HL-60 (cell line): ENCODE results near the gene PRR7.
A peak's percentile ranks its signal among the peaks of the same experiment; 100 is the strongest.

ENCODE experiments used
- DNase-seq, 2 experiments: peaks; one replicate each; pipeline ENCODE4 v3.0.0-alpha.2; 2010 to 2020; ENCODE audit warnings: low read depth in 1 of 2, low spot score in 1 of 2
- H3K27ac ChIP-seq: fragments of 250-450 bp; sonication (Bioruptor Pico); replicated peaks from 2 replicates; pipeline ENCODE4 v1.5.1; 2020; ENCODE audit warnings: mild to moderate bottlenecking, moderate library complexity
- H3K27me3 ChIP-seq: fragments of 250-450 bp; sonication (Bioruptor Pico); 2 replicates; pipeline ENCODE4 v1.5.1; 2021; ENCODE audit warnings: mild to moderate bottlenecking, moderate library complexity; ENCODE audit not compliant: insufficient read depth, poor library complexity, severe bottlenecking
- H3K4me3 ChIP-seq: replicated peaks from 2 replicates; pipeline ENCODE4 v1.5.1; 2011; ENCODE audit warnings: mild to moderate bottlenecking, control low read depth, low read length; ENCODE audit not compliant: insufficient read depth
- CTCF ChIP-seq: IDR thresholded peaks from one replicate; pipeline ENCODE4 v1.5.1; 2011; ENCODE audit warnings: low read length, control low read depth, inconsistent platforms; ENCODE audit not compliant: insufficient read depth
- GABPA ChIP-seq: IDR thresholded peaks from 2 replicates; pipeline ENCODE4 v1.6.1; 2012; ENCODE audit warnings: low read depth
- POLR2AphosphoS5 ChIP-seq: IDR thresholded peaks from 2 replicates; pipeline ENCODE4 v1.6.1; 2012; ENCODE audit warnings: low read depth
- REST ChIP-seq: IDR thresholded peaks from 2 replicates; pipeline ENCODE4 v1.6.1; 2012; ENCODE audit warnings: low read depth; ENCODE audit not compliant: insufficient replicate concordance
- SPI1 ChIP-seq: IDR thresholded peaks from 2 replicates; pipeline ENCODE4 v1.6.1; 2012; ENCODE audit warnings: low read depth, mild to moderate bottlenecking, borderline replicate concordance

Gene PRR7

GRCh38 chr5:177402271-177403043 lies 44.2 kb upstream of the PRR7 start:
- DNase-seq, result peak in 1 of 2 experiments; percentile 58
- Histone ChIP-seq H3K4me3 (peak overlapping the region; percentile 50), H3K27me3 (no peaks in the 10 kb centered on the region), H3K27ac (no peak overlapping the region)
- TF ChIP-seq POLR2AphosphoS5 (no peak), CTCF (peak; percentile 7), SPI1 (no peak)

- Histone ChIP-seq H3K4me3 (peak overlapping the region; percentile 50), H3K27ac (peak overlapping the region; percentile 75), H3K27me3 (no peaks in the 10 kb centered on the region)
- TF ChIP-seq POLR2AphosphoS5 (peak; percentile 33; the same call in 1 of the 2 replicates), CTCF (no peak)
- DNase-seq, result peak; percentile 67 to 71
These were observed 43.4 kb upstream of the PRR7 start for GRCh38 chr5:177403102-177403791.

- peak; percentile 85 to 93 for DNase-seq
- Histone ChIP-seq H3K27ac (peak overlapping the region; percentile 75), H3K27me3 (no peaks in the 10 kb centered on the region), H3K4me3 (peak overlapping the region; percentile 50)
- TF ChIP-seq CTCF (peak; percentile 59), GABPA (no peak), SPI1 (0 out of 2 replicates have a peak, but pooled peaks have one; percentile 1), POLR2AphosphoS5 (peak; percentile 22; the same call in 1 of the 2 replicates), REST (no peak)
These were observed 42.6 kb upstream of the PRR7 start for GRCh38 chr5:177403792-177404640.

- no peaks in the 10 kb centered on the region for H3K27me3 ChIP-seq
- H3K4me3 ChIP-seq, result peak overlapping the region; percentile 50
- DNase-seq, result no peak
- H3K27ac ChIP-seq, result peak overlapping the region; percentile 75
- TF ChIP-seq POLR2AphosphoS5, result no peak
- TF ChIP-seq CTCF, result no peak
- no peak for TF ChIP-seq REST
- TF ChIP-seq GABPA, result no peak
- no peak for TF ChIP-seq SPI1
These were observed 41.9 kb upstream of the PRR7 start for GRCh38 chr5:177404641-177405179.
